Measurements from ENCODE around the gene PTPN6. TPM values are rescaled to one million over a fixed set of nuclear protein-coding genes. Genes with fewer than 3 reads are reported as not detected.

Gene PTPN6
- total RNA-seq, 1 experiment from 2014 or later: 0.05 TPM

- DNase-seq (ENCODE audit: low read depth): no peak
Observed at GRCh38 chr12:6938353-6939190, 12.6 kb upstream of the PTPN6 start.

- no peak for DNase-seq (ENCODE audit: low read depth)
Observed at GRCh38 chr12:6939191-6939540, 12.0 kb upstream of the PTPN6 start.

GRCh38 chr12:6941267-6941666 is 9.9 kb upstream of the PTPN6 start:
- no peak for DNase-seq (ENCODE audit: low read depth)

- DNase-seq (ENCODE audit: low read depth): no peak
Observed at GRCh38 chr12:6941782-6942181, 9.4 kb upstream of the PTPN6 start.

GRCh38 chr12:6942331-6942665 is 8.9 kb upstream of the PTPN6 start:
- DNase-seq (ENCODE audit: low read depth): peak; percentile 47

GRCh38 chr12:6943389-6943721 is 7.8 kb upstream of the PTPN6 start:
- DNase-seq (ENCODE audit: low read depth): no peak

- peak; percentile 99 for DNase-seq (ENCODE audit: low read depth)
Observed at GRCh38 chr12:6943722-6944380, 7.3 kb upstream of the PTPN6 start, which contains the start of the genes C12orf57 and RNU7-1. Gene C12orf57 (plus strand): TSS chr12:6944022. CDS start chr12:6944122, 100 bp downstream. Gene RNU7-1 (plus strand): TSS chr12:6943816.

- DNase-seq (ENCODE audit: low read depth): peak; percentile 92
Observed at GRCh38 chr12:6944381-6945186, 6.6 kb upstream of the PTPN6 start.

- no peak for DNase-seq (ENCODE audit: low read depth)
Observed at GRCh38 chr12:6945613-6946012, 5.5 kb upstream of the PTPN6 start.

GRCh38 chr12:6946033-6946919 is 4.9 kb upstream of the PTPN6 start:
- DNase-seq (ENCODE audit: low read depth): no peak

GRCh38 chr12:6946920-6947374 is 4.2 kb upstream of the PTPN6 start:
- no peak for DNase-seq (ENCODE audit: low read depth)

- DNase-seq (ENCODE audit: low read depth): no peak
Observed at GRCh38 chr12:6947615-6948014, 3.5 kb upstream of the PTPN6 start.

GRCh38 chr12:6948873-6949594 is 2.1 kb upstream of the PTPN6 start:
- no peak for DNase-seq (ENCODE audit: low read depth)

- no peak for DNase-seq (ENCODE audit: low read depth)
Observed at GRCh38 chr12:6950401-6950801, 755 bp upstream of the PTPN6 start.

- no peak for DNase-seq (ENCODE audit: low read depth)
Observed at GRCh38 chr12:6951551-6952120, 480 bp downstream of the PTPN6 start.

GRCh38 chr12:6952121-6952862 is 1.1 kb downstream of the PTPN6 start:
- no peak for DNase-seq (ENCODE audit: low read depth)

- no peak for DNase-seq (ENCODE audit: low read depth)
Observed at GRCh38 chr12:6952863-6953441, 1.8 kb downstream of the PTPN6 start.

- DNase-seq (ENCODE audit: low read depth): peak; percentile 33
Observed at GRCh38 chr12:6953442-6954315, 2.5 kb downstream of the PTPN6 start.

Measured in HT1080 (cell line).